GM18870 (cell line): Measurements from ENCODE around the gene BMP4.

ENCODE experiments used
- ATAC-seq: cut with Tn5 transposase; IDR thresholded peaks from one replicate; pipeline ENCODE4 v1.9.1; 2021; ENCODE audit warnings: moderate library complexity; ENCODE audit not compliant: unreplicated experiment

Gene BMP4

DNA sequence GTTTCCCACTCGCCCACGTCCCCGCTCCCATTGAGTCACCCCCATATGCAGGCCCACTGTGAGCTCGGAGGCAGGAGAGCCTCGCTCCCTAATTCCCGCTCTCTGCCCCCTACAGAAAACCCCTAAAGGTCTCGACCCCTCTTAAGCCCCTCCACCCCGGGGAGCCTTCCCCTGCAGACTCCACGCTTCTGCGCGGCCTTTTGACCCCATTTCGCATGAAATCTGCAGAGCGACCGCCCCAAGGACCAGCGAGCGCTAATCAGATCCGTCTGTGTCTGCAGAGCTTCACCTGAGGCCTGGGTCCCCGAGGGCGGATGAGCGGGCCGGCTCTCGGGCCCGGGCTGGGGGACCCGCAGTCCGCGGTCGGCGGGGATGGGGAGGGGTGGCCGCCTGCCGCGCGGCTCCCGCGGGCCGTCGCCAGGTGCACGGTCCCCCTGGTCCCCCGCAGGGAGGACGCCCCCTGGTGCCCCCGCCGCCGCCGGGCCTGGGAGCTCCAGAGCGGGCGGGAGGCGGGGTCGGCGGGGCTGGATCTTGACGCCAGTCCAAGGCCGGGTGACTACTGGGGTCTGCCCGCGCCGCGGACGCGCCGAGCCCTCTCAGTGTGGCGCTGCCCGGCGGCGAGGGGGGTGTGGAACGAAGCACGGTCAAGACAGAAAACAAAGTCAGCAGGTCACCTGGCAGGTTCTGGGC lies 10.1 kb downstream of the BMP4 start:
- no peak for ATAC-seq

DNA sequence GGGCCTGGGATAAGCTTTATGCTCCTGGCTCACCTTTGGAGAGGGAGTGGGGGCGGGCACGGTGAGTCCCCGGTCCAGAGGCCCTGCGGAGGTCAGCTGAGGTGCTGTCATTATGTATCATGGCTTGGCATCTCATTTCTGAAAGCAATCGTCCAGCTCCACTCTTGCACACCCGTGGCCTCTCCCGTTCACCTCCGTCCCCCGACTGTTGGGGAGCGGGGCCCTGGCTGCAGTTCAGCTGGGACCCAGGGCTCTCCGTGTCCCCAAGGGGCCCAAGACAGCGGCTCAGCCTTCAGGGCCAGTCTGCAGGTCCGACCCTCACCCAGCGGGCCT lies 10.6 kb downstream of the BMP4 start:
- ATAC-seq: no peak

- no peak for ATAC-seq
Observed at GRCh38 chr14:53943751-53944083, 12.9 kb downstream of the BMP4 start.

- ATAC-seq: no peak
Observed at GRCh38 chr14:53942970-53943750, 13.5 kb downstream of the BMP4 start.

GRCh38 chr14:53938136-53938837 lies 18.3 kb downstream of the BMP4 start:
- ATAC-seq: no peak

GRCh38 chr14:53934778-53935414 lies 21.7 kb downstream of the BMP4 start:
- no peak for ATAC-seq

DNA sequence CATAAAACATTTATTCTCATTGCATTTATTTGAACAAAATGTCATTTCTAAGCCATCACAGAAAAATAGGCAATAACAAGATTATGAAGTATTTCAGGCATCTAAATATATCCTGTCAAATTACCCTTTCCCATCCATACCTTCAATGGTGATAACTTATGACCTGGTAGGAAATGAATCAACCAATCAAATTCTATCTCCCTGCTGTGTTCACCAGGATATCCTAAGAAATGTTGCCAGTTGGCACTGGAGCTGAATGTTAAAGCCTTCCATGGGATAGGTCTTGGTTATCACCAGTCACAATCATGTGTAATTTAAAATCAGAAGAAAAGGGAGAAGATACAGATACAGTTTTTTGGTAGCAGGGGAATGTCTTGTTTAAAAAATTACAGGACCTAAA lies 23.7 kb downstream of the BMP4 start:
- ATAC-seq: no peak

GRCh38 chr14:53929871-53930715 lies 26.5 kb downstream of the BMP4 start:
- ATAC-seq: no peak

- no peak for ATAC-seq
Observed at GRCh38 chr14:53927171-53927570, 29.5 kb downstream of the BMP4 start.

DNA sequence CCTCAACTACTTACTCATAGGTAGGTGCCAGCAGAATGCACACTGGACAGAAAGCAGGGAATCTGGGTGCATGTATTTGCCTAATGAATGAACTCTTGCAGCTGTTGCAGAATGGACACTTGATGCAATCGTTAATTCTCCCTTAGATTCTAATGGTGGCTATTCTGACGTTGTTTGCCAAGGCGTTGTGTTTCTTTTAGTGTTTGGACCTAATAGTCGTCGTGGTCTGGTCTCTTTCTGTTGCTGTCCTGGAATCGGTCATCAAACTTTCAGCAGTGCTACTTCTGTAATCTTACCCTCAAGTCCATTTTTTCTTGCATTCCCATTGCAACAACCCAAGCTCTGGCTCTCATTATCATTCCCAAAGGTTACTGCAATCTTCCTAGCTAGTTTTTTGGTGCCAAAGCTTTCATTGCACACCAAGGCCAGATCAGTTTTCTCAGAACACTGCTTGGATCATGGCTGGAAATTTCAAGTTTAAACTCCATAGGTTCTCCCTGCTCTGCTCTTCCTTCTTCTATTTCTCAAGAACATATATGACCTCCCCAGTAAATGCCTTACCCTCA lies 31.3 kb downstream of the BMP4 start:
- ATAC-seq: no peak

- no peak for ATAC-seq
Observed at GRCh38 chr14:53924753-53925152, 31.9 kb downstream of the BMP4 start.

- no peak for ATAC-seq
Observed at GRCh38 chr14:53921027-53921426, 35.6 kb downstream of the BMP4 start.

DNA sequence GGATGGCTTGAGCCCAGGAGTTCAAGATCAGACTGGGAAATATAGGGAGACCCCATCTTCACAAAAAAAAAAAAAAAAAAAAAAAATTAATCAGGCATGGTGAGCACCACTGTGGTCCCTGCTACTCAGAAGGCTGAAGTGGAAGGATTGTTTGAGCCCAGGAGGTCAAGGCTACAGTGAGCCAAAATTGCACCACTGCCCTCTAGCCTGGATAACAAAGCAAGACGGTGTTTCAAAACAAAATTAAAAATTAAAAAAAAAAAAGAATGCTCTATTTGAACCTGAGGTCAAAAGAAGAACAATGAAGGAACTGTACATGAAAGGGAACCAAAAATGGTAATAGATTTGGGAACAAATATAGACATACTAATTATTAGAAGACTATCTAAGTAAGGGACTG lies 40.4 kb downstream of the BMP4 start:
- no peak for ATAC-seq

DNA sequence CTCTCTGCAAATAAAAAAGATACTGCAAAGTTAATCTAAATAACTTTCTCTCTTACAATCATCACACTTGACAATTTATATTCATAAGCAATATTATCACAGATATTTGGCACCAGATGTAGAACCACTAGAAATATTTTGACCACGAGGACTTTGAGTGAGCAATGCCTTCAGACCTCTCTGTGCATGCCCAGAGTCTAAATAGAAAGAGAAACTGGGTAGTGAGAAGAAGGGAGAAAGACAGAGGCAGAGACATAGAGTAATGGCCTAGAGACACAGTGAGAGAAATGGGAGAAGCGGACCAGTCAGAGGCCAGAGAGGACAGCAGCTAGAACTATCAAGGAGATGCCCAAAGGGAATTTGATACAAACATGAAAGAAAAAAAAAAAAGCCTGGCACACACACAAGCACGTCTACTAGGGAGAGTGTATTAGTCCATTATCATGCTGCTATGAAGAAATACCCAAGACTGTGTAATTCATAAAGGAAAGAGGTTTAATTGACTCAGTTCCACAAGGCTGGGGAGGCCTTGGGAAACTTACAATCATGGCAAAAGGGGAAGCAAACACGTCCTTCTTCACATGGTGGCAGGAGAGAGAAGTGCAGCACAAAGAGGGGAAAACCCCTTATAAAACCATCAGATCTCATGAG lies 41.1 kb downstream of the BMP4 start:
- no peak for ATAC-seq

DNA sequence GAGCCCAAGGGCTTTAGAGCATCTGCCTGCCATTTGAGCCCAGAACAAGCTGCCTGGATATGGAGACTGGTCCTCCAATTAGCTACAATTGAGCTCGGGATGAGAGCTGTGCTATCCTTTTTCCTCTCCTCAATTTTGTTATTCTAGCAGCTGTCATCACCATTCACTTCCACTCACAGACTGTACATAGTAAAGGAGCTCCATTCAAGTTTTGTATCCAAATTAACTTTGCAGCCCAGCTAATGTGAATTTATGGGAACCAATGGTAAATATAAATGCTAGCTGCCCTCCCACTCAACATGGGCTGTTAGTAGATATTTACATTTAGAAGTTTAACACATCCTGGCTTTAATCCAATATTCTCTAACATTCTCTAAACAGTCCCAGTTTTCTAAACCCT lies 44.6 kb downstream of the BMP4 start:
- no peak for ATAC-seq

- ATAC-seq: no peak
Observed at GRCh38 chr14:53908416-53908815, 48.2 kb downstream of the BMP4 start.

DNA sequence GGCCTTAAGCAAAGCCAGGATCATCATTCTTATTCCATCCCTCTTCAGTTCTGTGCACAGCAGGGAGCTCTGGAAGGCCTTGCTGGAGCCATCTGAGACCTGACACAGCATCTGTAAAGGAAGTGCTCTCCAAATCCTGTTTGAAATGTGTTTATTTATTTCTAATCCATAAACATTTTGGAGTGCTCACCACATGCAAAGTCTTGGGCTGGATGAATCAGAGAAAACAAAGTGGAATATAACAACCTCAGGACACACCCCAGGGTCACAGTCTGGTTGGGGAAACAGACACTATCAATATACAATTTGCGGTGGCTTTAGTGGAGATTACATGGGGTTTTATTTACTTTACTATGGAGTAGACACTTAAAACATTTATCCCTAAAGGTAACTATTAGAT lies 54.3 kb downstream of the BMP4 start:
- no peak for ATAC-seq

DNA sequence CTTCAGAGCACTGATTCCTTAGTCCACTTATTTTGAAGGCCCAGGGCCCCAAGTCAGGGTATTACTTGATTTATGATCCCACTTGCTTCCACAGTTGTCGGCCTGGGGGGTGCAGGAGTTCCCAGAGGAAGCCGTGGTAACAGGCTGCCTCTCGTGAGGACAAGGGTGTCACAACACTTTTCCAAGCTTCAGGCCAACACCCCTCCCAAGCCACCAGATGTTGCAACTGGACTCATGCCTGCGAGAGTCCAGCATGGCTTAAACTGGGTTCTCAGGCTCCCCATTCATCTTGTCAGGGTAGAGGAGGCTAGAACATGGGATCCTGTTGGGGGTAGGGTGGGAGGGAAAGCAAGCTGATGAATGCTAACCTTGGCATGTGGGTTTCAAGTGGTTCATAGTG lies 56.1 kb downstream of the BMP4 start:
- no peak for ATAC-seq
